Ectodermal cell (in vitro differentiated cells): ENCODE measurements around the gene MCM7.

Experiments
- H3K27ac ChIP-seq: 2 replicates; pipeline ENCODE4 v1.7.0; 2013; ENCODE audit warnings: mild to moderate bottlenecking, low read depth, low read length; ENCODE audit not compliant: insufficient read depth, poor library complexity, severe bottlenecking
- H3K27me3 ChIP-seq: 2 replicates; pipeline ENCODE4 v1.7.0; 2013; ENCODE audit warnings: mild to moderate bottlenecking, low read length; ENCODE audit not compliant: insufficient read depth, control insufficient read depth, poor library complexity, severe bottlenecking
- H3K36me3 ChIP-seq: one replicate; pipeline ENCODE4 v1.7.0; 2013; ENCODE audit warnings: low read length; ENCODE audit not compliant: control insufficient read depth, insufficient read depth
- H3K4me1 ChIP-seq: one replicate; pipeline ENCODE4 v1.7.0; 2013; ENCODE audit warnings: low read length; ENCODE audit not compliant: control insufficient read depth, insufficient read depth
- H3K4me3 ChIP-seq: 2 replicates; pipeline ENCODE4 v1.7.0; 2013; ENCODE audit warnings: low read depth, low read length, control low read depth; ENCODE audit not compliant: insufficient read depth
- H3K9me3 ChIP-seq: 2 replicates; pipeline ENCODE4 v1.7.0; 2013; ENCODE audit warnings: mild to moderate bottlenecking, low read length, moderate library complexity; ENCODE audit not compliant: control insufficient read depth
- WGBS, 2 experiments: methylation state at CpG; one replicate each; pipeline ENCODE4 v1.1.7; 2013; ENCODE audit warnings: missing lambda C conversion rate in 2 of 2; 5-methylcytosine and 5-hydroxymethylcytosine counted together

The MCM7 gene

GRCh38 chr7:100087055-100087750, 14.0 kb downstream of the MCM7 start:
- H3K9me3 ChIP-seq, result no peaks in the 10 kb centered on the region
- no peak overlapping the region for H3K4me3 ChIP-seq
- 85 to 86% methylated on average over 10 of the region's 10 CpGs for WGBS, 2 experiments
- H3K27ac ChIP-seq, result no peak overlapping the region
- H3K36me3 ChIP-seq, result peaks cover 8% of the 10 kb centered on the region
- H3K27me3 ChIP-seq, result no peaks in the 10 kb centered on the region
- H3K4me1 ChIP-seq, result peaks cover 11% of the 10 kb centered on the region

GRCh38 chr7:100085515-100085914, 15.7 kb downstream of the MCM7 start:
- WGBS, 2 experiments, result 89 to 90% methylated on average over 3 of the region's 3 CpGs
- no peaks in the 10 kb centered on the region for H3K9me3 ChIP-seq

GRCh38 chr7:100082978-100083377, 18.2 kb downstream of the MCM7 start:
- H3K4me3 ChIP-seq, result no peak overlapping the region
- H3K27ac ChIP-seq, result peak overlapping the region; percentile 71

More at GRCh38 chr7:100085515-100085914, 15.7 kb downstream of the MCM7 start:
- Histone ChIP-seq H3K4me3 (no peak overlapping the region), H3K4me1 (peaks cover 11% of the 10 kb centered on the region), H3K27ac (no peak overlapping the region), H3K36me3 (no peaks in the 10 kb centered on the region), H3K27me3 (no peaks in the 10 kb centered on the region)

GRCh38 chr7:100081535-100082102, 19.6 kb downstream of the MCM7 start, which contains the start of gene ZNF3:
TSS of gene ZNF3 (minus strand) at chr7:100081723. CDS start at chr7:100077357, 4,366 bp downstream.
- H3K9me3 ChIP-seq, result no peaks in the 10 kb centered on the region
- 0 to 1% methylated on average over 55 of the region's 55 CpGs for WGBS, 2 experiments
- peak within 1 kb of the TSS; percentile 84 for H3K27ac ChIP-seq
- H3K27me3 ChIP-seq, result no peaks in the 10 kb centered on the region
- peaks cover 12% of the 10 kb centered on the region for H3K4me1 ChIP-seq
- H3K36me3 ChIP-seq, result peaks cover 31% of the 10 kb centered on the region
- H3K4me3 ChIP-seq, result peak within 1 kb of the TSS; percentile 97

More at GRCh38 chr7:100082978-100083377, 18.2 kb downstream of the MCM7 start:
- 84 to 88% methylated on average over 4 of the region's 4 CpGs for WGBS, 2 experiments
- H3K36me3 ChIP-seq, result peaks cover 17% of the 10 kb centered on the region
- H3K27me3 ChIP-seq, result no peaks in the 10 kb centered on the region
- H3K9me3 ChIP-seq, result no peaks in the 10 kb centered on the region
- peaks cover 12% of the 10 kb centered on the region for H3K4me1 ChIP-seq

GRCh38 chr7:100080907-100081534, 20.2 kb downstream of the MCM7 start:
- Histone ChIP-seq H3K4me3 (peak overlapping the region; percentile 97), H3K27ac (peak overlapping the region; percentile 81), H3K4me1 (peaks cover 12% of the 10 kb centered on the region), H3K36me3 (peaks cover 37% of the 10 kb centered on the region), H3K9me3 (no peaks in the 10 kb centered on the region), H3K27me3 (no peaks in the 10 kb centered on the region)
- 1 to 2% methylated on average over 34 of the region's 34 CpGs for WGBS, 2 experiments

- H3K36me3 ChIP-seq, result peaks cover 56% of the 10 kb centered on the region
- H3K9me3 ChIP-seq, result no peaks in the 10 kb centered on the region
- peaks cover 12% of the 10 kb centered on the region for H3K4me1 ChIP-seq
- no peak overlapping the region for H3K4me3 ChIP-seq
- no peaks in the 10 kb centered on the region for H3K27me3 ChIP-seq
- no peak overlapping the region for H3K27ac ChIP-seq
- 95 to 96% methylated on average over 7 of the region's 7 CpGs for WGBS, 2 experiments
Observed at GRCh38 chr7:100079024-100079560, 22.1 kb downstream of the MCM7 start.

- Histone ChIP-seq H3K4me1 (peaks cover 6% of the 10 kb centered on the region), H3K27ac (no peak overlapping the region), H3K9me3 (no peaks in the 10 kb centered on the region), H3K4me3 (no peak overlapping the region), H3K36me3 (peaks cover 75% of the 10 kb centered on the region), H3K27me3 (no peaks in the 10 kb centered on the region)
- WGBS, 2 experiments, result 81 to 85% methylated on average over 4 of the region's 4 CpGs
Observed at GRCh38 chr7:100077205-100077604, 24.0 kb downstream of the MCM7 start.

- Histone ChIP-seq H3K4me1 (peaks cover 6% of the 10 kb centered on the region), H3K9me3 (peaks cover 8% of the 10 kb centered on the region), H3K4me3 (no peak overlapping the region), H3K27me3 (no peaks in the 10 kb centered on the region), H3K27ac (no peak overlapping the region), H3K36me3 (peaks cover 93% of the 10 kb centered on the region)
- 95% methylated on average over 6 of the region's 6 CpGs for whole genome bisulfite sequencing, 2 experiments
Observed at GRCh38 chr7:100075418-100075817, 25.8 kb downstream of the MCM7 start.

GRCh38 chr7:100074841-100075240, 26.4 kb downstream of the MCM7 start:
- H3K9me3 ChIP-seq, result peaks cover 8% of the 10 kb centered on the region
- H3K27ac ChIP-seq, result no peak overlapping the region
- WGBS, 2 experiments, result 95 to 97% methylated on average over 7 of the region's 7 CpGs

GRCh38 chr7:100072462-100072861, 28.7 kb downstream of the MCM7 start:
- peaks cover 10% of the 10 kb centered on the region for H3K9me3 ChIP-seq
- 95 to 96% methylated on average over 10 of the region's 10 CpGs for WGBS, 2 experiments
- no peak overlapping the region for H3K27ac ChIP-seq
- no peak overlapping the region for H3K4me3 ChIP-seq
- no peaks in the 10 kb centered on the region for H3K27me3 ChIP-seq
- peaks cover 84% of the 10 kb centered on the region for H3K36me3 ChIP-seq
- H3K4me1 ChIP-seq, result no peaks in the 10 kb centered on the region

More at GRCh38 chr7:100074841-100075240, 26.4 kb downstream of the MCM7 start:
- H3K4me1 ChIP-seq, result peaks cover 2% of the 10 kb centered on the region
- no peaks in the 10 kb centered on the region for H3K27me3 ChIP-seq
- H3K36me3 ChIP-seq, result peaks cover 99% of the 10 kb centered on the region
- no peak overlapping the region for H3K4me3 ChIP-seq
